ENCODE results near the gene BFSP2. TPM values are rescaled to one million over a fixed set of nuclear protein-coding genes. Genes with fewer than 3 reads are reported as not detected.

BFSP2 gene
- total RNA-seq, 2 donors from 2014 or later, result not detected

DNA sequence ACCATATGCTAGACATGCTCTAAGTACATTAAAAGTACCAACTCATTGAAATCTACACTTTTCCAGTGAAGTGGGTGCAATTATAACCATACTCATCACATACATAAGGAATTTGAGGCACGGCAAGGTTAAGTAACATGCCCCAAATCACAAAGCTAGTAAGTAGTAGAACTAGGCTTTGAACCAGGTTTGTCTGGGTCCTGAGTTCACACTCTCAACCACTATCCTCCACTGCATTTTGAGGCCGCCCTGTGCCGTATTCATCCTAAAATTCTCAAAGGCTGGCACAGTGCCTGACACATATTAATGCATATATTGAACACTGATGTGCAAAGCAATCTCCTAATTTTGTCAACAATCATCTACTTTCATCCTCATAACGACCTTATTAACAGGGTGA is 104.9 kb downstream of the BFSP2 start:
- H3K4me3 ChIP-seq, result no peak overlapping the region
- WGBS, result 92% methylated on average over 4 of the region's 4 CpGs
- no peak for DNase-seq (ENCODE audit: low spot score)
- H3K9me3 ChIP-seq, result no peaks in the 10 kb centered on the region
- no peak overlapping the region for H3K27ac ChIP-seq
- H3K36me3 ChIP-seq, result no peaks in the 10 kb centered on the region
- intact Hi-C loops (cut with DNase I), result no loop called here
- H3K27me3 ChIP-seq (replicated peaks; ENCODE audit: insufficient read depth), result no peaks in the 10 kb centered on the region
- no peaks in the 10 kb centered on the region for H3K4me1 ChIP-seq (replicated peaks)
- TF ChIP-seq CTCF (IDR thresholded peaks at IDR 0.05) (no peak), POLR2A (IDR thresholded peaks at IDR 0.05) (no peak), POLR2AphosphoS5 (IDR thresholded peaks at IDR 0.05) (no peak)

DNA sequence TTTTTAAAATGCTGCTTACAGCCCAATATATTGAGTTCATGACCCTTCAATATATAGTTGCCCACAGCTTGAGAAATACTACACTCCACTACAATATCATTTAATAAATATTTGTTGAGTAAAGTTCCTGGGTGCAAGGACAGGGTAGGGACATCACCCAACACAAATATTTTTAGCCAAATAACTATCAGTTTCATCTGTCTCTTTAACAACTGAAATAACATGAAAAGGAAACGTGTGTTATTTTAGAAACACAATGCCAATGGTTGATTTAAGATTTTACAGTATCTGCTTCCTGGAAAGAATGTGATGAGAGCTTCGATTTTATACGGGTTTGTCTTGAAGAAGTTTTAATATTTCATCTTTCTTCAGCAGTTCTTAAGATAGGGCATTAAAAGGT is 106.0 kb downstream of the BFSP2 start:
- no peaks in the 10 kb centered on the region for H3K4me1 ChIP-seq (replicated peaks)
- intact Hi-C loops (cut with DNase I), result no loop called here
- TF ChIP-seq POLR2A (IDR thresholded peaks at IDR 0.05) (no peak), CTCF (IDR thresholded peaks at IDR 0.05) (no peak), POLR2AphosphoS5 (IDR thresholded peaks at IDR 0.05) (no peak)
- no peak overlapping the region for H3K4me3 ChIP-seq
- no peaks in the 10 kb centered on the region for H3K9me3 ChIP-seq
- no peaks in the 10 kb centered on the region for H3K27me3 ChIP-seq (replicated peaks; ENCODE audit: insufficient read depth)
- no peaks in the 10 kb centered on the region for H3K36me3 ChIP-seq
- 4% methylated on average over 3 of the region's 3 CpGs for WGBS
- H3K27ac ChIP-seq, result no peak overlapping the region
- DNase-seq (ENCODE audit: low spot score), result no peak

- WGBS, result 45% methylated on average over 9 of the region's 9 CpGs
- Histone ChIP-seq H3K4me1 (replicated peaks) (no peaks in the 10 kb centered on the region), H3K36me3 (no peaks in the 10 kb centered on the region), H3K9me3 (no peaks in the 10 kb centered on the region), H3K4me3 (no peak overlapping the region), H3K27ac (no peak overlapping the region), H3K27me3 (replicated peaks; ENCODE audit: insufficient read depth) (no peaks in the 10 kb centered on the region)
- no peak for TF ChIP-seq CTCF (IDR thresholded peaks at IDR 0.05)
- intact Hi-C loops (cut with DNase I), result no loop called here
- DNase-seq (ENCODE audit: low spot score), result no peak
Observed at GRCh38 chr3:133506215-133506901, 106.5 kb downstream of the BFSP2 start.

DNA sequence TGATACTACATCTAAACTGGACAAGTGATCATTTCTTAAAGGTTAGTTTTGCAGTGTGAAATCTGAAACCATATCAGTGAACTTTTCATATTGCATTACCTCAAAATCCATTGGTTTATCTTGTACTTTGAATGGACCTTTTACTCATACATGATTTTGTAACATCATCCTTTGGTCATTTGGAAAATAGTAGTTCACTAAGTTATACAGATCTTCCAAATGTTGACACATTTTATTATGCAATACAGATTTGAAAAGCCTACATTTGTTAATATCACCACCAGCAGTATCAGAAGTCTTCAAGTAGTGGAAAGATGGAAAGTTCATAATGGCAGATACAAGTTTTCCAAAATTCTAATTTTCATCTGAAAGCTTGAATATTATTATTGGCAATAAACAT is 109.6 kb downstream of the BFSP2 start:
- Histone ChIP-seq H3K4me1 (replicated peaks) (no peaks in the 10 kb centered on the region), H3K36me3 (no peaks in the 10 kb centered on the region), H3K4me3 (no peak overlapping the region), H3K9me3 (no peaks in the 10 kb centered on the region), H3K27ac (no peak overlapping the region), H3K27me3 (replicated peaks; ENCODE audit: insufficient read depth) (no peaks in the 10 kb centered on the region)
- intact Hi-C loops (cut with DNase I), result no loop called here
- DNase-seq (ENCODE audit: low spot score), result no peak
- TF ChIP-seq POLR2A (IDR thresholded peaks at IDR 0.05), result no peak
- no peak for TF ChIP-seq CTCF (IDR thresholded peaks at IDR 0.05)
- no peak for TF ChIP-seq POLR2AphosphoS5 (IDR thresholded peaks at IDR 0.05)

DNA sequence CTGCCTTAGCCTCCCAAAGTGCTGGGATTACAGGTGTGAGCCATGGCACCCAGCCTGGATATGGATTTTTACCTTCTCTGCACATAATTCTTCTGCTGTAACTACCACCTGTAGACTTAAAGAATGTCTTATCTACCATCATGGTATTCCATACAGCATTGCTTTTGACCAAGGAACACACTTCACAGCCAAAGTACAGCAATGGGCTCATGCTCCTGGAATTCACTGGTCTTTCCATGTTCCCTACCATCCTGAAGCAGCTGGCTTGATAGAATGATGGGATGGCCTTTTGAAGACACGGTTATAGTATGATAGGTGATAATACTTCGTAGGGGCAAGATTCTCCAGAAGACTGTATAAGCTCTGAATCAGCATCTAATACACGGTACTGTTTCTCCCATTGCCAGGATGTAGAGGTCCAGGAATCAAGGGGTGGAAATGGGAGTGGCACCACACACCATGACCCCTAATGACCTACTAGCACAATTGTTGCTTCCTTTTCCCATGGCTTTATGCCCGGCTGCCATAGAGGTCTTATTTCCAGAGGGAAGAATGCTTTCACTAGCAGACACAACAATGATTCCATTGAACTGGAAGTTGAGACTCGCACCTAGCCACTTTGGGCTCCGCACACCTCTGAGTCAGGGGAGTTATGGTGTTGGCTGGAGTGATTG is 112.7 kb downstream of the BFSP2 start:
- no peak for DNase-seq (ENCODE audit: low spot score)
- no peak for TF ChIP-seq POLR2AphosphoS5 (IDR thresholded peaks at IDR 0.05)
- no peak for TF ChIP-seq POLR2A (IDR thresholded peaks at IDR 0.05)
- no peak for TF ChIP-seq CTCF (IDR thresholded peaks at IDR 0.05)
- no peak overlapping the region for H3K27ac ChIP-seq
- WGBS, result 93% methylated on average over 6 of the region's 6 CpGs
- no peaks in the 10 kb centered on the region for H3K36me3 ChIP-seq
- H3K27me3 ChIP-seq (replicated peaks; ENCODE audit: insufficient read depth), result no peaks in the 10 kb centered on the region
- no peak overlapping the region for H3K4me3 ChIP-seq
- no peaks in the 10 kb centered on the region for H3K4me1 ChIP-seq (replicated peaks)
- intact Hi-C loops (cut with DNase I), result no loop called here
- no peaks in the 10 kb centered on the region for H3K9me3 ChIP-seq
